Testis (tissue), 3 donors: ENCODE results near the gene OR2AT4. TPM values are rescaled to one million over a fixed set of nuclear protein-coding genes. Genes with fewer than 3 reads are reported as not detected.

ENCODE experiments used
- DNase-seq: peaks from one replicate; pipeline ENCODE4 v3.0.0-alpha.2; 2019
- H3K27ac ChIP-seq, 2 donors: fragments of 200-600 bp; sonication (generic); one replicate each; pipeline ENCODE4 v1.5.1; 2019
- H3K27me3 ChIP-seq: fragments of 200-600 bp; sonication (generic); one replicate; pipeline ENCODE4 v1.5.1; 2019
- H3K36me3 ChIP-seq: fragments of 200-600 bp; sonication (generic); one replicate; pipeline ENCODE4 v1.5.1; 2017; ENCODE audit warnings: low read depth; ENCODE audit errors: missing control alignments
- H3K4me1 ChIP-seq: fragments of 200-600 bp; sonication (generic); one replicate; pipeline ENCODE4 v1.5.1; 2019
- H3K4me3 ChIP-seq, 2 donors: fragments of 200-600 bp; sonication (generic); one replicate each; pipeline ENCODE4 v1.5.1; 2017 to 2019
- H3K9me3 ChIP-seq: fragments of 200-600 bp; sonication (generic); one replicate; pipeline ENCODE4 v1.5.1; 2017
- POLR2A ChIP-seq: fragments of 450-650 bp; IDR thresholded peaks from one replicate; pipeline ENCODE4 v1.6.1; 2017; ENCODE audit warnings: antibody characterized with exemption, mild to moderate bottlenecking, moderate library complexity
- WGBS, 2 donors: methylation state at CpG; one replicate each; pipeline ENCODE4 v1.1.5; 2018; 5-methylcytosine and 5-hydroxymethylcytosine counted together
- intact Hi-C: fragments of 100-400 bp; cut with DNase I; formaldehyde crosslinking; loops from one replicate; pipeline ENCODE4 v1.15.1; 2023; ENCODE audit warnings: low total_unique reads
- polyA plus RNA-seq: library from polyadenylated mRNA; stranded (reverse); fragments of 350-450 nt; fragmentation: Illumina TruSeq; extraction: RNeasy Lipid Tissue Mini Kit (QIAGEN cat#74804); gene quantifications from one replicate; pipeline ENCODE4 v1.2.3, GENCODE V29; 2014; ENCODE audit warnings: low read depth, low replicate concordance; ENCODE audit not compliant: insufficient read depth
- total RNA-seq, 2 donors: library from RNA; depleted of rRNA; stranded (reverse); fragments of >200 nt; gene quantifications; one replicate each; pipeline ENCODE4 v1.2.3, GENCODE V29; 2016
- TF ChIP-seq, protein P1 (sequence below), 3 experiments: fragments of 450-650 bp in 2 of 3; fragments of 200-600 bp in 1 of 3; sonication (generic) in 1 of 3; IDR thresholded peaks; one replicate each; pipeline ENCODE4 v1.5.1; 2016 to 2019; ENCODE audit warnings: antibody characterized with exemption in 3 of 3, mild to moderate bottlenecking in 2 of 3, moderate library complexity in 1 of 3

The OR2AT4 gene
- total and polyA plus RNA-seq, 3 donors from 2014 or later: 0.04 to 0.99 (median 0.94) TPM

DNA sequence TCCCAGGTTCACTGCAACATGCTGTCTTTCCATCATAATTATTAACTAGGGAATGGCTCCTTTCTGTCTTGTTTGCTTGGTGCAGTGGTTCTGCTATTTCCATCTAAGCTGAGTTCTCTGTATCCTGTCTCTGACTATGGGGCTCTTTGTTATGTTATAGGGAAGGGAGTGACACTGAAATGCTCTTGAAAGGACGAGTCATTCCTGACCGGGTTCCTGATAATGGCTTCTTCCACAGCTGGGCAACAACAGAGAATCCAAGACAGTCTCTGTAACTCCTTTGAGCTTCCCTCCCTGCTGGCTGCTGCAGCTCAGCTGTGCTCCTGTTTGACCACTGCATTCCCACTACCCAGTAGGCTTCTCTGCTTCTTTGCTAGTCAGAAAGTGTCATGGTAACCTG, 24.1 kb downstream of the OR2AT4 start:
- intact Hi-C loops: no loop called here
- Histone ChIP-seq H3K4me1 (peaks cover 6% of the 10 kb centered on the region), H3K36me3 (no peaks in the 10 kb centered on the region), H3K27ac (no peak overlapping the region), H3K9me3 (no peaks in the 10 kb centered on the region), H3K27me3 (no peaks in the 10 kb centered on the region), H3K4me3 (no peak overlapping the region)
- WGBS, 2 donors: 11 to 12% methylated on average over 2 of the region's 2 CpGs
- no peak for TF ChIP-seq POLR2A
- TF ChIP-seq, protein P1, sequence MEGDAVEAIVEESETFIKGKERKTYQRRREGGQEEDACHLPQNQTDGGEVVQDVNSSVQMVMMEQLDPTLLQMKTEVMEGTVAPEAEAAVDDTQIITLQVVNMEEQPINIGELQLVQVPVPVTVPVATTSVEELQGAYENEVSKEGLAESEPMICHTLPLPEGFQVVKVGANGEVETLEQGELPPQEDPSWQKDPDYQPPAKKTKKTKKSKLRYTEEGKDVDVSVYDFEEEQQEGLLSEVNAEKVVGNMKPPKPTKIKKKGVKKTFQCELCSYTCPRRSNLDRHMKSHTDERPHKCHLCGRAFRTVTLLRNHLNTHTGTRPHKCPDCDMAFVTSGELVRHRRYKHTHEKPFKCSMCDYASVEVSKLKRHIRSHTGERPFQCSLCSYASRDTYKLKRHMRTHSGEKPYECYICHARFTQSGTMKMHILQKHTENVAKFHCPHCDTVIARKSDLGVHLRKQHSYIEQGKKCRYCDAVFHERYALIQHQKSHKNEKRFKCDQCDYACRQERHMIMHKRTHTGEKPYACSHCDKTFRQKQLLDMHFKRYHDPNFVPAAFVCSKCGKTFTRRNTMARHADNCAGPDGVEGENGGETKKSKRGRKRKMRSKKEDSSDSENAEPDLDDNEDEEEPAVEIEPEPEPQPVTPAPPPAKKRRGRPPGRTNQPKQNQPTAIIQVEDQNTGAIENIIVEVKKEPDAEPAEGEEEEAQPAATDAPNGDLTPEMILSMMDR (IDR thresholded peaks at IDR 0.05): no peak
- no peak for DNase-seq

GRCh38 chr11:75069473-75069872, 27.2 kb downstream of the OR2AT4 start:
- DNase-seq: no peak
- intact Hi-C loops: no loop called here
- WGBS, 2 donors: 77 to 88% methylated on average over 4 of the region's 4 CpGs
- Histone ChIP-seq H3K9me3 (no peaks in the 10 kb centered on the region), H3K4me1 (peaks cover 6% of the 10 kb centered on the region), H3K27ac (no peak overlapping the region), H3K4me3 (no peak overlapping the region), H3K27me3 (no peaks in the 10 kb centered on the region), H3K36me3 (no peaks in the 10 kb centered on the region)
- TF ChIP-seq POLR2A: no peak
- TF ChIP-seq, protein P1 (IDR thresholded peaks at IDR 0.05): no peak

GRCh38 chr11:75068993-75069392, 27.7 kb downstream of the OR2AT4 start:
- intact Hi-C loops: no loop called here
- no peaks in the 10 kb centered on the region for H3K36me3 ChIP-seq
- no peaks in the 10 kb centered on the region for H3K27me3 ChIP-seq
- peaks cover 6% of the 10 kb centered on the region for H3K4me1 ChIP-seq
- no peak overlapping the region for H3K4me3 ChIP-seq
- H3K9me3 ChIP-seq: no peaks in the 10 kb centered on the region
- H3K27ac ChIP-seq: no peak overlapping the region
- no peak for TF ChIP-seq POLR2A
- no peak for DNase-seq

- intact Hi-C loops: no loop called here
- Histone ChIP-seq H3K4me1 (peaks cover 6% of the 10 kb centered on the region), H3K27me3 (no peaks in the 10 kb centered on the region), H3K9me3 (no peaks in the 10 kb centered on the region), H3K4me3 (no peak overlapping the region), H3K36me3 (no peaks in the 10 kb centered on the region), H3K27ac (no peak overlapping the region)
- no peak for DNase-seq
- TF ChIP-seq POLR2A: no peak
- TF ChIP-seq, protein P1 (IDR thresholded peaks at IDR 0.05): no peak
Observed at GRCh38 chr11:75068559-75068958, 28.1 kb downstream of the OR2AT4 start.

DNA sequence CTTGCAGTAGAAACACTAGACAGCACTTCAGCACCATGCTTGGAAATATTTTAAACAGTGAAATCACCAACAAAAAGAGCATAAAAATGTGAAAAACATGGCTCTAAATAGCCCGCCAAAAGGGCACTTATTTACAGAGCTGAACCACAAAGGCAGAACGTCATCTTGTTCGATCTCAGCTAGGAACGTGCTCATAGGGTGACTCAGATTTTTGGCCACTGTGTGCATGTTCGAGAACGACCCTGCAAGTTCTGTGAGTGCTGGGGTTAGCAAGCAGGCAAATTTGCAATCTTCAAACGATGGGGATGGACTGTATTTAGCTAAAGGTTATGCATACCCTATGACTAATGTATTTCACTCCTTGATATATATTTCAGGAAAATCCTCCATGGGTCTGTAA, 30.6 kb downstream of the OR2AT4 start:
- 81 to 84% methylated on average over 7 of the region's 7 CpGs for WGBS, 2 donors
- no peaks in the 10 kb centered on the region for H3K36me3 ChIP-seq
- H3K4me3 ChIP-seq: no peak overlapping the region
- TF ChIP-seq, protein P1 (IDR thresholded peaks at IDR 0.05): no peak
- no peak for TF ChIP-seq POLR2A
- no peak overlapping the region for H3K27ac ChIP-seq
- H3K27me3 ChIP-seq: no peaks in the 10 kb centered on the region
- no peaks in the 10 kb centered on the region for H3K9me3 ChIP-seq
- intact Hi-C loops: no loop called here
- no peaks in the 10 kb centered on the region for H3K4me1 ChIP-seq
- DNase-seq: no peak
